ENCODE data around the gene ZNF185. TPM values are rescaled to one million over a fixed set of nuclear protein-coding genes. Genes with fewer than 3 reads are reported as not detected.

The ZNF185 gene
- polyA plus RNA-seq, 4 donors: 0.45 to 1.8 (median 1.2) TPM

DNA sequence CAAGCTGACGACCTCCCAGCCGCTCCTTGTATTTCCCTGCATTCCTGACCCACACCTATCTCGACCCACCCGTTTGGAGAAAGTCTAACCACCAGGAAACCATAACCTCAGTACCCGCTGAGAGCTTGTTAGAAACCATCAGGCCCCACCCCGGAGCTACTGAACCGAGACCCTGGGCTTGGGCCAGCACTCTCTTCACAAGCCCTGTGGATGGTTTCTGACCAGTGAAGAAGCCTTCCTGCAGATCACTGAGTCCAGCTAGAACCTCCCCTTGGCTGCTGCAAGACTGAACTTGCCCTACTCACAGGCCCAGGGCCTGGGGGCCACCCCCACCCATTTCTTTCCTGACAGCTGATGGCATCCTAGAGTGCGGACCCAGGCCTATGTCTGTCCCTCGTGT lies 26.6 kb upstream of the ZNF185 start:
- H3K4me3 ChIP-seq (ENCODE audit: low read depth in 1 of 3, low read length in 3 of 3): no peak overlapping the region
- FAIRE-seq: no peak
- H3K27ac ChIP-seq (ENCODE audit: low read depth in 1 of 3, low read length in 2 of 3): no peak overlapping the region
- H3K27me3 ChIP-seq (ENCODE audit: control insufficient read depth in 3 of 3, insufficient read depth in 3 of 3, low read length in 3 of 3): no peaks in the 10 kb centered on the region
- no peaks in the 10 kb centered on the region for H3K9me3 ChIP-seq (ENCODE audit: control insufficient read depth in 2 of 2, insufficient read depth in 1 of 2, low read depth in 1 of 2, low read length in 1 of 2)
- peaks cover 0 to 39% (median 3%) of the 10 kb centered on the region in 3 donors for H3K36me3 ChIP-seq (ENCODE audit: control insufficient read depth in 3 of 3, insufficient read depth in 2 of 3, low read depth in 1 of 3, low read length in 3 of 3)
- WGBS, 3 donors: 71 to 84% (median 79%) methylated on average over 8 to 9 of the region's 9 CpGs
- no peaks in the 10 kb centered on the region for H3K4me1 ChIP-seq (ENCODE audit: control insufficient read depth in 3 of 3, insufficient read depth in 2 of 3, low read depth in 1 of 3, low read length in 2 of 3)
- no peak for DNase-seq

DNA sequence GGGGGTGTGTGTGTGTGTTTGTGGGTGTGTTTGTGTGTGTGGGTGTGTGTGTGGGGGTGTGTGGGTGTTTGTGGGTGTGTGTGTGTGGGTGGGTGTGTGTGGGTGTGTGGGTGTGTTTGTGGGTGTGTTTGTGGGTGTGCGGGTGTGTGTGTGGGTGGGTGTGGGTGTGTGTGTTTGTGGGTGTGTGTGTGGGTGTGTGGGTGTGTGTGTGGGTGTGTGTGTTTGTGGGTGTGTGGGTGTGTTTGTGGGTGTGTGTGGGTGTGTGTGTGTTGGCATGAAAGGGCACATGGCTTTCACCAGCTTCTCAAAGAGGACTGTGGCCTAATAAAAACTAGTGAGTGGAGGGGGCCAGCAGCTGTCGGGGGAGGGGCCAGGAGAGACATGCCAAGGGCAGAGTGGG lies 25.3 kb upstream of the ZNF185 start:
- Histone ChIP-seq H3K4me1 (ENCODE audit: control insufficient read depth in 3 of 3, insufficient read depth in 2 of 3, low read depth in 1 of 3, low read length in 2 of 3) (no peaks in the 10 kb centered on the region), H3K9me3 (ENCODE audit: control insufficient read depth in 2 of 2, insufficient read depth in 1 of 2, low read depth in 1 of 2, low read length in 1 of 2) (no peaks in the 10 kb centered on the region), H3K36me3 (ENCODE audit: control insufficient read depth in 3 of 3, insufficient read depth in 2 of 3, low read depth in 1 of 3, low read length in 3 of 3) (peaks cover 0 to 27% (median 3%) of the 10 kb centered on the region in 3 donors), H3K27me3 (ENCODE audit: control insufficient read depth in 3 of 3, insufficient read depth in 3 of 3, low read length in 3 of 3) (no peaks in the 10 kb centered on the region), H3K27ac (ENCODE audit: low read depth in 1 of 3, low read length in 2 of 3) (no peak overlapping the region), H3K4me3 (ENCODE audit: low read depth in 1 of 3, low read length in 3 of 3) (no peak overlapping the region)
- FAIRE-seq: no peak
- DNase-seq: no peak
- 45 to 86% (median 73%) methylated on average over 1 to 2 of the region's 2 CpGs for WGBS, 3 donors

DNA sequence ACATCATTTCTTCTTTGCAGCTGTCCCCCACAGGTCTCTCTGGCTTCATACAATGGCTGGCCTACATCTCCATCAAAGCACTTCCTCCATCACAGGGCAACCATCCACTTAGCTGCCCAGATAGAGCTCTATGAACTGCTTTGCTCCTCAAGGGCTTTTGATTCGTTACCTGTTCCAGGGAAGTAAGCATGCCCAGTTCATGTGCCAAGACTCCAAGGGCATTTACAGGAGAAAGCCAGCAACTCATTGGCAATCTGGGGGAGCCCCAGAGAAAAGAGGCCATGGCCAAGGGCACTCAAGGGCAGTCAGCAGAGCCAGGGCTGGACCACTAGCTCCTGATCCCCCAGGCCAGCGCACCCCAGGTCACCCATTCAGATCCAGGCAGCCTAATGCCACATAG lies 24.5 kb upstream of the ZNF185 start:
- DNase-seq (no peak), FAIRE-seq (no peak)
- Histone ChIP-seq H3K27me3 (ENCODE audit: control insufficient read depth in 3 of 3, insufficient read depth in 3 of 3, low read length in 3 of 3) (no peaks in the 10 kb centered on the region), H3K4me3 (ENCODE audit: low read depth in 1 of 3, low read length in 3 of 3) (no peak overlapping the region), H3K36me3 (ENCODE audit: control insufficient read depth in 3 of 3, insufficient read depth in 2 of 3, low read depth in 1 of 3, low read length in 3 of 3) (peaks cover 0 to 21% (median 3%) of the 10 kb centered on the region in 3 donors), H3K4me1 (ENCODE audit: control insufficient read depth in 3 of 3, insufficient read depth in 2 of 3, low read depth in 1 of 3, low read length in 2 of 3) (no peaks in the 10 kb centered on the region), H3K9me3 (ENCODE audit: control insufficient read depth in 2 of 2, insufficient read depth in 1 of 2, low read depth in 1 of 2, low read length in 1 of 2) (no peaks in the 10 kb centered on the region), H3K27ac (ENCODE audit: low read depth in 1 of 3, low read length in 2 of 3) (no peak overlapping the region)
- 71 to 96% (median 90%) methylated on average over 2 of the region's 2 CpGs for WGBS, 3 donors

DNA sequence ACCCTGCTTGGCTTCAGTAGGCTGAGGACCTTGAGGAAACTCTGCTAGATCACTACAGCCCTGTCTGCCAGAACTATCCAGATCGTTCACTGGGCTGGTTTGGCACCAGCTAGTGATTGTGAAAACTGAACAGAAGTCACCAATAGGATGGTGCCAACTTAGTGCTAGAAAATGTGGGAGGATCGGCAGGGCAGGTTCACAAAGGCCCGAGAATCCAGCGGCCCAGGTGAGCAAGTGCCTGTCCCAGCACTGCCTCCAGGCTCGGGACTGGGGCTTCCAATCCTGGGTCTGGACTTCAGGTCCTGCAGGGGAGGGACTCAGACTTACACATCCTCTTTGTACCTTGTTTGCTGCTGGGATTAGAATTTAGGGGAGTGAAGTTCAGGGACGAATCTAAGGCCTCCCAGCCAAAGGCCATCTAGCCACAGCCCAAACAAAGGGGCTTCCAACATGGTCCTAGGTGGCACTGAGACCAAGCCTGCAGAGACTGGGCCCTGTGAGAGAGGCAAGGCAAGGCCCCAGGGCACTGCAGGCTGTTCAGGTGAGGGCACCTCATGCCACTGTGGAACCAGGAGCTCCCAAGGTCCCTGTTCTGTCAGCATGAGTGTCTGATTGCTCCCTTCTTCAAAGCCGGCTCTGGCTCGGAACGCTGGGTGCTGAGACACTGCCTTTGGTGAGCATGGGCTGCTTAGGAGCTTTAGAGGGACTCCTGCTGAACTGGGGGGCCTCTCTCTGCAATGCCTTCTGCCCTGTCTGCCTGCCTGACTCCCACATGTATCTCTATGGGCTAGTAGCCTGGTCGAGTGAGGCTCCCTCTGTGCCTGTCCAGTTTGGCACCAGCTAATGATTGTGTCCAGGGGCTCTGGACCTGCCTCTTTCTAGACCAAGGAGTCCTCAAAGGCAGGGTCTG lies 20.7 kb upstream of the ZNF185 start:
- DNase-seq (no peak), FAIRE-seq (no peak)
- no peak overlapping the region for H3K4me3 ChIP-seq (ENCODE audit: low read depth in 1 of 3, low read length in 3 of 3)
- no peaks in the 10 kb centered on the region for H3K4me1 ChIP-seq (ENCODE audit: control insufficient read depth in 3 of 3, insufficient read depth in 2 of 3, low read depth in 1 of 3, low read length in 2 of 3)
- H3K9me3 ChIP-seq (ENCODE audit: control insufficient read depth in 2 of 2, insufficient read depth in 1 of 2, low read depth in 1 of 2, low read length in 1 of 2): no peaks in the 10 kb centered on the region
- 79 to 84% (median 82%) methylated on average over 8 to 10 of the region's 10 CpGs for WGBS, 3 donors
- no peaks in the 10 kb centered on the region for H3K27me3 ChIP-seq (ENCODE audit: control insufficient read depth in 3 of 3, insufficient read depth in 3 of 3, low read length in 3 of 3)
- H3K36me3 ChIP-seq (ENCODE audit: control insufficient read depth in 3 of 3, insufficient read depth in 2 of 3, low read depth in 1 of 3, low read length in 3 of 3): no peaks in the 10 kb centered on the region
- no peak overlapping the region for H3K27ac ChIP-seq (ENCODE audit: low read depth in 1 of 3, low read length in 2 of 3)

DNA sequence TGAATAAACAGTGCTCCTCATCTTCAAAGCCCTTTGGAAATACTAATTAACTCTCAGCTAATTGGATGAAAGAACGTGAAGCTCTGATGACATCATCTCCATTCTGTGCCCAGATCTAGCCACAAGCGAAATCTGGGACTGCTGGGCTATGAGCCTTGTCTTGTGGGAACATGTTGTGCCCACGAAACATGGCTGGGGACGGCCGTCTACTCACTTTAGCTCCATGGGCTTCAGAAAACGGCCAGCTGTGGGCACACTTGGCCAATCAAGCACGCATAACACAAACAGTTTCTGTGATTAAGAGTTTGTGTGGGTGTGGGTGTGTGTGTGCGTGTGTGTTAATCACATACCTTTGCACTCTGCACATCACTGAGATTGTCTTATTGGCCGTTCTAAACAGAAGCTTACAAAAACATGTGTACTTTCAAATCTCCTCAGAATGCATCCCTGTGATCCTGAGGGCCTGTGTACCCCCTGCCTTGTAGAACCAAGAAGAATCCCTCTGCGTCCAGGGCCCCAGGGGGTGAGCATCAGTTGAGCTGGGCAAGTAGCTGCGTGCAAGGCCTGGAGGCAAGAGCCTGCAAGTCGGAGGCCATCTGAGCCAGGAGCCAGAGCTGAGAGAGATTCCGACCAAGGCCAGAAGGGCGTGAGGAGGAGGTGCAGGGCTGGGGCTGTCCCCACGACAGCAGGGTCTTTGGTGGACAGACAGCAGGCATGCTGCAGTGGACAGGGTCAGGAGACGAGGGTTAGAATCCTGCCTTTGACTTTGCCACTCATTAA lies 18.7 kb upstream of the ZNF185 start:
- no peak for FAIRE-seq
- Histone ChIP-seq H3K4me3 (ENCODE audit: low read depth in 1 of 3, low read length in 3 of 3) (no peak overlapping the region), H3K4me1 (ENCODE audit: control insufficient read depth in 3 of 3, insufficient read depth in 2 of 3, low read depth in 1 of 3, low read length in 2 of 3) (no peaks in the 10 kb centered on the region), H3K27ac (ENCODE audit: low read depth in 1 of 3, low read length in 2 of 3) (no peak overlapping the region), H3K36me3 (ENCODE audit: control insufficient read depth in 3 of 3, insufficient read depth in 2 of 3, low read depth in 1 of 3, low read length in 3 of 3) (no peaks in the 10 kb centered on the region), H3K9me3 (ENCODE audit: control insufficient read depth in 2 of 2, insufficient read depth in 1 of 2, low read depth in 1 of 2, low read length in 1 of 2) (no peaks in the 10 kb centered on the region), H3K27me3 (ENCODE audit: control insufficient read depth in 3 of 3, insufficient read depth in 3 of 3, low read length in 3 of 3) (no peaks in the 10 kb centered on the region)
- 73 to 79% (median 75%) methylated on average over 13 to 16 of the region's 16 CpGs for WGBS, 3 donors
- no peak for DNase-seq

DNA sequence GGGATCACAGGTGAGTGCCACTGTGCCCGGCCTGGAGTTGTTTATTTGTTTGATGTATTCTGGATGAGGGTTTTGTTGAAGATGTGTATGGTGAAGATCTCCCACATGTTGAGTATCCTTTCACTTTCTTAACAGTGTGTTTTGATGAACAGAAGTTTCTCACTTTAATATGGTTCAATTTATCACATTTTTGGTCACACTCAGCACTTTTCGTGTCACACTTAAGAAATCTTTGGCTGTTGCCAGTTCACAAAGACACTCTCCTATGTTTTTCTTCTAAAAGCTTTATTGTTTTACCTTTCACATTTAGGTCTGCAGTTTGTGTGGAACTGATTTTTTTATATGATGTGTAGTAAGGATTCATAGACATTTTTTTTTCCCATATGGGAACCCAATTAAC lies 16.6 kb upstream of the ZNF185 start:
- H3K27me3 ChIP-seq (ENCODE audit: control insufficient read depth in 3 of 3, insufficient read depth in 3 of 3, low read length in 3 of 3): no peaks in the 10 kb centered on the region
- no peak overlapping the region for H3K27ac ChIP-seq (ENCODE audit: low read depth in 1 of 3, low read length in 2 of 3)
- H3K4me3 ChIP-seq (ENCODE audit: low read depth in 1 of 3, low read length in 3 of 3): no peak overlapping the region
- no peaks in the 10 kb centered on the region for H3K36me3 ChIP-seq (ENCODE audit: control insufficient read depth in 3 of 3, insufficient read depth in 2 of 3, low read depth in 1 of 3, low read length in 3 of 3)
- no peaks in the 10 kb centered on the region for H3K4me1 ChIP-seq (ENCODE audit: control insufficient read depth in 3 of 3, insufficient read depth in 2 of 3, low read depth in 1 of 3, low read length in 2 of 3)
- no peak for DNase-seq
- WGBS, 3 donors: 62 to 85% (median 83%) methylated on average over 2 of the region's 2 CpGs
- no peak for FAIRE-seq
- no peaks in the 10 kb centered on the region for H3K9me3 ChIP-seq (ENCODE audit: control insufficient read depth in 2 of 2, insufficient read depth in 1 of 2, low read depth in 1 of 2, low read length in 1 of 2)

DNA sequence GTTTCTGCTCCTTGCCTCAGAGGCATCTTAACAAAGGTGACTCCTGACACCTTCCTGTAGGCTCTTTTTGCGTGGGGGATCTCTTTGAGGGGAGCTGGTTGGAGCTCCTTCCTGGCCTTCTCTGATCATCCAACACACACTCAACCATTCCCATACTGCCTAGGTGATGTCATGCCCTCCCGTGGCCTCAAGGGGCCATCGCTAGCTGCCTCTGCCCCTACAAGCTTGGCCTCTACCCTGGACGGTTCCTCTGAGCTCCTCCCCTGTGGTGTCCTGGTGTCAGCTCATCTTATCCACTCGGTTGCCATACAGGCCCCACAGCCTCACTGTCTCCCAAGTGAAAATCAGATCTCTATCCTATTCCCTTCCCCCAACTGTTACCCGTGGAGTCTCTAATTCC lies 13.7 kb upstream of the ZNF185 start:
- no peaks in the 10 kb centered on the region for H3K36me3 ChIP-seq (ENCODE audit: control insufficient read depth in 3 of 3, insufficient read depth in 2 of 3, low read depth in 1 of 3, low read length in 3 of 3)
- FAIRE-seq (no peak), DNase-seq (no peak)
- H3K27me3 ChIP-seq (ENCODE audit: control insufficient read depth in 3 of 3, insufficient read depth in 3 of 3, low read length in 3 of 3): no peaks in the 10 kb centered on the region
- no peak overlapping the region for H3K27ac ChIP-seq (ENCODE audit: low read depth in 1 of 3, low read length in 2 of 3)
- no peaks in the 10 kb centered on the region for H3K9me3 ChIP-seq (ENCODE audit: control insufficient read depth in 2 of 2, insufficient read depth in 1 of 2, low read depth in 1 of 2, low read length in 1 of 2)
- no peaks in the 10 kb centered on the region for H3K4me1 ChIP-seq (ENCODE audit: control insufficient read depth in 3 of 3, insufficient read depth in 2 of 3, low read depth in 1 of 3, low read length in 2 of 3)
- 52 to 66% (median 64%) methylated on average over 5 to 6 of the region's 6 CpGs for WGBS, 3 donors
- H3K4me3 ChIP-seq (ENCODE audit: low read depth in 1 of 3, low read length in 3 of 3): no peak overlapping the region

DNA sequence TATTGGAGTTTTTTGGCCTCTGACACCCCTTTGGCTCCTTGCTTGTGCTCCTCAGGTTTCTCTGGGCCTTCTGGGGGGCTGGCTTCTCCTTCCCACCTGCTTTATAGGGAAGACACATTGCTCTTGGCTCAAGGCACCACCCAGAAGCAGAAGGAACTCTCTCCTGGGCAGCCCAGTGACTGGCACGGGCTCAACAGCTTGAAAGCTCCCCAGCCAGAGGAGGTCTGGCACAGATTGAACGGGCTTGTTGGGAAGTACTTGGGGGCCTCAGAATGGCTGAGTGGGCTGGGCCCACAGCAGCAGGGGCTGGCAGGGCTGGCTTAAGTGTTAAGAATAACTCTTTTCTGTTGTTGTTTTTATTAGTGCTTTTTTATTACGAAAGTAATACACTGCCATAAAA lies 11.2 kb upstream of the ZNF185 start:
- WGBS, 3 donors: 54 to 64% (median 57%) methylated on average over 3 of the region's 3 CpGs
- Histone ChIP-seq H3K36me3 (ENCODE audit: control insufficient read depth in 3 of 3, insufficient read depth in 2 of 3, low read depth in 1 of 3, low read length in 3 of 3) (no peaks in the 10 kb centered on the region), H3K4me1 (ENCODE audit: control insufficient read depth in 3 of 3, insufficient read depth in 2 of 3, low read depth in 1 of 3, low read length in 2 of 3) (no peaks in the 10 kb centered on the region), H3K9me3 (ENCODE audit: control insufficient read depth in 2 of 2, insufficient read depth in 1 of 2, low read depth in 1 of 2, low read length in 1 of 2) (no peaks in the 10 kb centered on the region), H3K27ac (ENCODE audit: low read depth in 1 of 3, low read length in 2 of 3) (no peak overlapping the region), H3K4me3 (ENCODE audit: low read depth in 1 of 3, low read length in 3 of 3) (no peak overlapping the region), H3K27me3 (ENCODE audit: control insufficient read depth in 3 of 3, insufficient read depth in 3 of 3, low read length in 3 of 3) (peaks cover 0 to 3% (median 0%) of the 10 kb centered on the region in 3 donors)
- FAIRE-seq (no peak), DNase-seq (no peak)

Measured in small intestine (tissue), 7 donors.